HL-60 (cell line): ENCODE results near the gene TNNI3.
A peak's percentile ranks its signal among the peaks of the same experiment; 100 is the strongest.

Experiments used
- DNase-seq, 2 experiments: peaks; one replicate each; pipeline ENCODE4 v3.0.0-alpha.2; 2010 to 2020; ENCODE audit warnings: low read depth in 1 of 2, low spot score in 1 of 2
- H3K27ac ChIP-seq: fragments of 250-450 bp; sonication (Bioruptor Pico); replicated peaks from 2 replicates; pipeline ENCODE4 v1.5.1; 2020; ENCODE audit warnings: mild to moderate bottlenecking, moderate library complexity
- H3K27me3 ChIP-seq: fragments of 250-450 bp; sonication (Bioruptor Pico); 2 replicates; pipeline ENCODE4 v1.5.1; 2021; ENCODE audit warnings: mild to moderate bottlenecking, moderate library complexity; ENCODE audit not compliant: insufficient read depth, poor library complexity, severe bottlenecking
- H3K4me3 ChIP-seq: replicated peaks from 2 replicates; pipeline ENCODE4 v1.5.1; 2011; ENCODE audit warnings: mild to moderate bottlenecking, control low read depth, low read length; ENCODE audit not compliant: insufficient read depth
- GABPA ChIP-seq: IDR thresholded peaks from 2 replicates; pipeline ENCODE4 v1.6.1; 2012; ENCODE audit warnings: low read depth
- POLR2AphosphoS5 ChIP-seq: IDR thresholded peaks from 2 replicates; pipeline ENCODE4 v1.6.1; 2012; ENCODE audit warnings: low read depth
- SPI1 ChIP-seq: IDR thresholded peaks from 2 replicates; pipeline ENCODE4 v1.6.1; 2012; ENCODE audit warnings: low read depth, mild to moderate bottlenecking, borderline replicate concordance
- TF ChIP-seq, protein P1 (sequence below): IDR thresholded peaks from 2 replicates; pipeline ENCODE4 v1.6.1; 2012; ENCODE audit warnings: low read depth; ENCODE audit not compliant: insufficient replicate concordance
- TF ChIP-seq, protein P2 (sequence below): IDR thresholded peaks from one replicate; pipeline ENCODE4 v1.5.1; 2011; ENCODE audit warnings: low read length, control low read depth, inconsistent platforms; ENCODE audit not compliant: insufficient read depth

Gene TNNI3

DNA sequence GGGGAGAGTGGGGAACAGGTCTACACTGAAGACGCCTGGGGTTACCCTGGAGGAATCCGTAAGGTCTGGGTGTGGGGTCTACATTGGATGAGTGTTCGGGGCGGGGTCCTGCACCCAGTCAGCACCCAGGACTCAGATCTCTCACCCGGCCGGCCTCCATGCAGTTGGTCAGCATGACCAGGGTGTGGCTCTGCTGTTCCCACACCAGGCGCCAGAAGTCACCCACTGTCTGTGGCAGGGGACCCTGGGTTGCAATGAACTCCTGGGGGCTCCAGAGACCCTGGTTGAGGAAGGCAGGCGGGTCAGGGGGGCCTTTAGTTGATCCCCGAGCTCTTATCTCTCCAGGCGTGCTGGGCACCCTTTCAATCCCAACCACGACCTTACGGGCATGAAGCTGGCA is 28.5 kb upstream of the TNNI3 start:
- no peak for DNase-seq
- TF ChIP-seq, protein P1, sequence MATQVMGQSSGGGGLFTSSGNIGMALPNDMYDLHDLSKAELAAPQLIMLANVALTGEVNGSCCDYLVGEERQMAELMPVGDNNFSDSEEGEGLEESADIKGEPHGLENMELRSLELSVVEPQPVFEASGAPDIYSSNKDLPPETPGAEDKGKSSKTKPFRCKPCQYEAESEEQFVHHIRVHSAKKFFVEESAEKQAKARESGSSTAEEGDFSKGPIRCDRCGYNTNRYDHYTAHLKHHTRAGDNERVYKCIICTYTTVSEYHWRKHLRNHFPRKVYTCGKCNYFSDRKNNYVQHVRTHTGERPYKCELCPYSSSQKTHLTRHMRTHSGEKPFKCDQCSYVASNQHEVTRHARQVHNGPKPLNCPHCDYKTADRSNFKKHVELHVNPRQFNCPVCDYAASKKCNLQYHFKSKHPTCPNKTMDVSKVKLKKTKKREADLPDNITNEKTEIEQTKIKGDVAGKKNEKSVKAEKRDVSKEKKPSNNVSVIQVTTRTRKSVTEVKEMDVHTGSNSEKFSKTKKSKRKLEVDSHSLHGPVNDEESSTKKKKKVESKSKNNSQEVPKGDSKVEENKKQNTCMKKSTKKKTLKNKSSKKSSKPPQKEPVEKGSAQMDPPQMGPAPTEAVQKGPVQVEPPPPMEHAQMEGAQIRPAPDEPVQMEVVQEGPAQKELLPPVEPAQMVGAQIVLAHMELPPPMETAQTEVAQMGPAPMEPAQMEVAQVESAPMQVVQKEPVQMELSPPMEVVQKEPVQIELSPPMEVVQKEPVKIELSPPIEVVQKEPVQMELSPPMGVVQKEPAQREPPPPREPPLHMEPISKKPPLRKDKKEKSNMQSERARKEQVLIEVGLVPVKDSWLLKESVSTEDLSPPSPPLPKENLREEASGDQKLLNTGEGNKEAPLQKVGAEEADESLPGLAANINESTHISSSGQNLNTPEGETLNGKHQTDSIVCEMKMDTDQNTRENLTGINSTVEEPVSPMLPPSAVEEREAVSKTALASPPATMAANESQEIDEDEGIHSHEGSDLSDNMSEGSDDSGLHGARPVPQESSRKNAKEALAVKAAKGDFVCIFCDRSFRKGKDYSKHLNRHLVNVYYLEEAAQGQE: no peak
- TF ChIP-seq POLR2AphosphoS5: no peak
- no peak overlapping the region for H3K27ac ChIP-seq
- no peak overlapping the region for H3K4me3 ChIP-seq
- no peaks in the 10 kb centered on the region for H3K27me3 ChIP-seq

DNA sequence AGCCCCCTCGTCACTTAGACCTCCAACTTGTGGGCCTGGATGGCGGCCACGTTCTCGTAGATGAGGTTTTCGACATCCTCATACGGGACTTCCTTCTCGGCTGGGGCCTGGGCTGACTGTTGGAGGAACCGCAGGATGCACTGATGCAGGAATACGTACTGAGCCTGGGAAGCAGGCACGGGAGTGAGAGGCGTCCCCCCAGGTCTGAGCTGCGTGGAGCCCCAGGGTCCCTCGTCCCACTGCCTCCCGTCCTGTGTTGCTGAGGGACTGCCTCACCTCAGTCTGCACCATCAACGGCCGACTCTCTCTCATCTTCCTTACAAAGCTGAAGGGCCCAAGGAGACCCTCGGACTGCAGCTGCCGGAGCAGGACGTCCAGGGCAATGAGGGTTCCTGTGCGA is 24.2 kb upstream of the TNNI3 start:
- DNase-seq: no peak
- TF ChIP-seq SPI1: no peak
- TF ChIP-seq, protein P2, sequence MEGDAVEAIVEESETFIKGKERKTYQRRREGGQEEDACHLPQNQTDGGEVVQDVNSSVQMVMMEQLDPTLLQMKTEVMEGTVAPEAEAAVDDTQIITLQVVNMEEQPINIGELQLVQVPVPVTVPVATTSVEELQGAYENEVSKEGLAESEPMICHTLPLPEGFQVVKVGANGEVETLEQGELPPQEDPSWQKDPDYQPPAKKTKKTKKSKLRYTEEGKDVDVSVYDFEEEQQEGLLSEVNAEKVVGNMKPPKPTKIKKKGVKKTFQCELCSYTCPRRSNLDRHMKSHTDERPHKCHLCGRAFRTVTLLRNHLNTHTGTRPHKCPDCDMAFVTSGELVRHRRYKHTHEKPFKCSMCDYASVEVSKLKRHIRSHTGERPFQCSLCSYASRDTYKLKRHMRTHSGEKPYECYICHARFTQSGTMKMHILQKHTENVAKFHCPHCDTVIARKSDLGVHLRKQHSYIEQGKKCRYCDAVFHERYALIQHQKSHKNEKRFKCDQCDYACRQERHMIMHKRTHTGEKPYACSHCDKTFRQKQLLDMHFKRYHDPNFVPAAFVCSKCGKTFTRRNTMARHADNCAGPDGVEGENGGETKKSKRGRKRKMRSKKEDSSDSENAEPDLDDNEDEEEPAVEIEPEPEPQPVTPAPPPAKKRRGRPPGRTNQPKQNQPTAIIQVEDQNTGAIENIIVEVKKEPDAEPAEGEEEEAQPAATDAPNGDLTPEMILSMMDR: no peak
- no peak for TF ChIP-seq GABPA
- TF ChIP-seq, protein P1: no peak
- TF ChIP-seq POLR2AphosphoS5: no peak
- Histone ChIP-seq H3K27ac (no peak overlapping the region), H3K27me3 (peaks cover 29% of the 10 kb centered on the region), H3K4me3 (no peak overlapping the region)

DNA sequence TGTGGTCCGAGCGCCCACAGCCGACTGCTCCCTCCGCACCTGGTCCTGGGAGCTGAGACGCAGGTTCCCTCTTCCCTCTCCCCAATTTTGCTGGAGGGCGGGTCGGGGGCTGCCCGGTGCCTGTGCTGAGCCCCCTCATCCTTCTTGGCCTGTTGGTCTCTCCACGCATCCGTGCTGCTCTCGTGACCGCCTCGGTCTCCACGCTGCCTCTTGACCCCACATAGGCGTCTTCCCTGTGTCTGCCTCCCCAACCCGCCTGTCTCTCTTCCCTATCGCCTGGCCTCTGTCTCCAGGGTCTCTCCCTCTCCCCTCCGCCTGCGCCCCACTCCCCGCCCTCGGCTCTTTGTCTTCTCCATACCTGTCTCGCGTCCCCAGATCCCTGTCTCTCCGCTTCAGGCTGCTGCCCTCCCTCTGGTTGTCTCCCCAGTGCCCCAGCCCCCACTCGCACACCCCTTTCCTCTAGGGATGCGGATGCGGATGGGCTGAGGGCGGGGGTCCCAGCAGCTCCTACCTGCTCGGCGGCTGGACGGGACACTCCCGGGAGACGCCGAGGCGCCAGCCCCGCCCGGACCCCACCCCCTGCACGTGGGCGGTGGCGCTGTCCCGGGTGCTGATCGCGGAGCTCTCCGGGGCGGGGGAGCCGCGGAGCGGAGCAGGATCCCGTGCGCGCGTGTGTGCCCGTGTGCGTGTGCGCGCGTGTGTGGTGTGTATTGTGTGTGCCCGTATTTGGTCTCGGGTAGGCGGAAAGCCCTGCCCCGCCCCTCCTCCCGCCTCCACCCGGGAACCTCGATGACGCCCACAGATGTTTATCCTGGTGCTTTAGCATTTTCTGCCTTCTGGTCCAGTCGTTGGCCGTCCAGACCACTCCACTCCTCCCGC is 22.3 kb upstream of the TNNI3 start, which contains the start of gene SYT5:
TSS of gene SYT5 (minus strand) at position 684 of the 879 bp plus-strand sequence. CDS start 1,248 bp downstream, outside the sequence.
- peak; percentile 20 to 38 for DNase-seq
- TF ChIP-seq, protein P1: peak; percentile 99
- no peak for TF ChIP-seq SPI1
- no peak for TF ChIP-seq POLR2AphosphoS5
- TF ChIP-seq, protein P2: no peak
- no peak for TF ChIP-seq GABPA
- H3K4me3 ChIP-seq: no peak within 1 kb of the TSS
- H3K27me3 ChIP-seq: peaks cover 31% of the 10 kb centered on the region
- H3K27ac ChIP-seq: no peak within 1 kb of the TSS
